ENCODE data around the gene MACC1.

DNA sequence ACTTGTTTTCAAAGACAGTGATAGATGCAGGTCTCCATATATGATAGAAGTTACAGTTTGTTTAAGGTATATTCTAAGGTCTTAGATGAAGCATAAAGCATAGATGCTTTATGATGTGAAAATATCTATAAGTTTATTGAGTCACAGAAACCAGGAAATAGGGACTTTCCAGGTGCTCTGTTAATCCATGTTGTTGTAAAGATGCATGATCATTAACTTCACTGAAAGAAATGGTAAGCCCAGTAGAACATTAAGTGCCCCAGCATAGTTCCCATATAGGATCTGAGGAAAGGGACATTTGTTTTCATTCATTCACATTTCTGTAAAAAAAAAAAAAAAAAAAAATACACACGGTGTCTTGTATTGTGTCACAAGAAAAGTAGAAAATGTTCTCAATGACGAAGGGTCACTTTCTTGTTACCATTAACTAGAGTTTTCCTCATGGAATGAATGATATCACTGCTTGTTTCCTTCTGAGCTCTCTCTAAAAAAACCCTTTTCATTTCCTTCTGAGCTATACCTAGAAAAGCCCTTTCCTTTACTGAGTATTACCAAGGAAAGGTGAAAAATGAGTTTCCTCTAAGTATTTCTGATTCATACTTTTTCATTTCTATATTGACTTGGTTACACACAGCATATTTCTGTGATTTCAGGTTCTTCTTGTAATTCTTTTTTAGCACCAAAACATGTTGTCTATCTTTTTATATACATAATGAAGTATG lies 105.2 kb downstream of the MACC1 start:
- TF ChIP-seq, protein P1, sequence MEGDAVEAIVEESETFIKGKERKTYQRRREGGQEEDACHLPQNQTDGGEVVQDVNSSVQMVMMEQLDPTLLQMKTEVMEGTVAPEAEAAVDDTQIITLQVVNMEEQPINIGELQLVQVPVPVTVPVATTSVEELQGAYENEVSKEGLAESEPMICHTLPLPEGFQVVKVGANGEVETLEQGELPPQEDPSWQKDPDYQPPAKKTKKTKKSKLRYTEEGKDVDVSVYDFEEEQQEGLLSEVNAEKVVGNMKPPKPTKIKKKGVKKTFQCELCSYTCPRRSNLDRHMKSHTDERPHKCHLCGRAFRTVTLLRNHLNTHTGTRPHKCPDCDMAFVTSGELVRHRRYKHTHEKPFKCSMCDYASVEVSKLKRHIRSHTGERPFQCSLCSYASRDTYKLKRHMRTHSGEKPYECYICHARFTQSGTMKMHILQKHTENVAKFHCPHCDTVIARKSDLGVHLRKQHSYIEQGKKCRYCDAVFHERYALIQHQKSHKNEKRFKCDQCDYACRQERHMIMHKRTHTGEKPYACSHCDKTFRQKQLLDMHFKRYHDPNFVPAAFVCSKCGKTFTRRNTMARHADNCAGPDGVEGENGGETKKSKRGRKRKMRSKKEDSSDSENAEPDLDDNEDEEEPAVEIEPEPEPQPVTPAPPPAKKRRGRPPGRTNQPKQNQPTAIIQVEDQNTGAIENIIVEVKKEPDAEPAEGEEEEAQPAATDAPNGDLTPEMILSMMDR (conservative IDR thresholded peaks at IDR 0.05 in 1 of 2, IDR thresholded peaks at IDR 0.05 in 1 of 2; ENCODE audit: extremely low read depth in 1 of 2, insufficient read depth in 1 of 2, low read depth in 1 of 2, low read length in 2 of 2), result no peak
- TF ChIP-seq EZH2 (IDR thresholded peaks at IDR 0.05; ENCODE audit: borderline replicate concordance, low read length), result no peak

All from mammary epithelial cell (primary cell).